Breast epithelium (tissue), 4 donors: ENCODE data around the gene FAM168B. TPM values are rescaled to one million over a fixed set of nuclear protein-coding genes. Genes with fewer than 3 reads are reported as not detected.

Source experiments
- DNase-seq, 2 donors: peaks; one replicate each; pipeline ENCODE4 v3.0.0-alpha.2; 2019; ENCODE audit warnings: low spot score in 2 of 2
- H3K27ac ChIP-seq, 2 donors: fragments of 200-600 bp; sonication (generic) in 1 of 2; one replicate each; pipeline ENCODE4 v1.5.1; 2016 to 2019; ENCODE audit warnings: mild to moderate bottlenecking in 1 of 2
- H3K27me3 ChIP-seq, 2 donors: fragments of 200-600 bp; sonication (generic) in 1 of 2; one replicate each; pipeline versions ENCODE4 v1.5.1 to v1.6.0; 2017 to 2019; ENCODE audit warnings: control low read depth in 1 of 2, mild to moderate bottlenecking in 1 of 2
- H3K36me3 ChIP-seq: fragments of 200-600 bp; one replicate; pipeline ENCODE4 v1.5.1; 2019
- H3K4me1 ChIP-seq, 2 donors: fragments of 200-600 bp; sonication (generic); one replicate each; pipeline ENCODE4 v1.5.1; 2016 to 2019; ENCODE audit warnings: control low read depth in 1 of 2
- H3K4me3 ChIP-seq, 3 donors: fragments of 200-600 bp; sonication (generic); 1 replicate in 2 of 3; 2 replicates in 1 of 3; pipeline ENCODE4 v1.5.1; 2016 to 2019; ENCODE audit warnings: mild to moderate bottlenecking in 3 of 3, moderate library complexity in 2 of 3
- H3K9me3 ChIP-seq, 2 donors: fragments of 200-600 bp; sonication (generic) in 1 of 2; one replicate each; pipeline ENCODE4 v1.5.1; 2016 to 2019; ENCODE audit warnings: control low read depth in 1 of 2
- CTCF ChIP-seq, 3 donors: fragments of 450-650 bp; IDR thresholded peaks; one replicate each; pipeline ENCODE4 v1.5.1; 2016 to 2017; ENCODE audit warnings: antibody characterized with exemption in 3 of 3, mild to moderate bottlenecking in 3 of 3, moderate library complexity in 3 of 3
- POLR2A ChIP-seq: fragments of 450-650 bp; IDR thresholded peaks from one replicate; pipeline ENCODE4 v1.6.1; 2016; ENCODE audit warnings: antibody characterized with exemption, mild to moderate bottlenecking, moderate library complexity
- POLR2AphosphoS5 ChIP-seq, 3 donors: sonication (generic); formaldehyde crosslinking; IDR thresholded peaks; one replicate each; pipeline ENCODE4 v1.6.1; 2017; ENCODE audit warnings: antibody characterized with exemption in 3 of 3
- intact Hi-C: fragments of 100-400 bp; cut with DNase I; formaldehyde crosslinking; loops from one replicate; pipeline ENCODE4 v1.15.1; 2023; ENCODE audit warnings: low total_unique reads
- total RNA-seq, 3 donors: library from RNA; depleted of rRNA; stranded (reverse); fragments of >200 nt; gene quantifications; one replicate each; pipeline ENCODE4 v1.1.0, GENCODE V29; 2016

Gene FAM168B
- total RNA-seq, 3 donors from 2014 or later: 69.2 to 122 (median 111) TPM

DNA sequence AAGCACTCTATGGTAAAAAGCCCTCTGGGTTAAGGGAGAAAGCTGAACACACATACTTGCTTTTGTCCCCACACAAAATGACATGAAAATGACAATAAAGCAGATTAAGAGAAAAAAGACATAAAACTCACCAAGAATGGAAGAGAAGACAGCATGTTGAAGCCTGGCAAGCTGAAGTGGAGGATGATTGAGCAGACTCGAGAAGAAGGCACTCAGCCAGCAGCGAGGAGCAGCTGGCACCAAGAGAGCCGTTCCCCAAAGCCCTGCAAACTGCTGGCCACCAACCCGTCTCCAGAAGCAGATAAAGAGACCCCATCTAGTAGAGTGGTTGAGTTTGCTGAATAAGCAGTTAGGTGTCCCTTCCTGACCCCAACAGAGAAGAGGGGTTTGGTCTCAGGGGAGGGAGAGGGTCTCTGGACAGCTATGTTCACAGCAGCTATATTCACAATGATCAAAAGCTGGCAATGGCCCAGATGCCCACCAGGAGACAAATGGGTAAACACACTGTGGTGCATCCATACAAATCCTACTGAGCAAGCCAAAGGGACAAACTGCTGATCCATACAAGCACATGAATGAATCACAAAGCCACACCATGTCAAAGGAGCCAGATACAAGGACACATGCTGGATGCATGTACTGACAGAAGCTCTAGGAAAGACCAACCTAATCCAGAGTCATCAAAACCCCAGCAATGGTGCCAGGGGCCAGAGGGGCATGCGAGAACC is 36.9 kb downstream of the FAM168B start:
- no peak for TF ChIP-seq POLR2AphosphoS5 (IDR thresholded peaks at IDR 0.05)
- no peak for TF ChIP-seq CTCF (IDR thresholded peaks at IDR 0.05)
- no peak for TF ChIP-seq POLR2A
- Histone ChIP-seq H3K9me3 (no peaks in the 10 kb centered on the region), H3K36me3 (peaks cover 4% of the 10 kb centered on the region), H3K27ac (no peak overlapping the region), H3K4me1 (no peaks in the 10 kb centered on the region), H3K4me3 (no peak overlapping the region), H3K27me3 (no peaks in the 10 kb centered on the region)
- no peak for DNase-seq
- intact Hi-C loops: no loop called here

DNA sequence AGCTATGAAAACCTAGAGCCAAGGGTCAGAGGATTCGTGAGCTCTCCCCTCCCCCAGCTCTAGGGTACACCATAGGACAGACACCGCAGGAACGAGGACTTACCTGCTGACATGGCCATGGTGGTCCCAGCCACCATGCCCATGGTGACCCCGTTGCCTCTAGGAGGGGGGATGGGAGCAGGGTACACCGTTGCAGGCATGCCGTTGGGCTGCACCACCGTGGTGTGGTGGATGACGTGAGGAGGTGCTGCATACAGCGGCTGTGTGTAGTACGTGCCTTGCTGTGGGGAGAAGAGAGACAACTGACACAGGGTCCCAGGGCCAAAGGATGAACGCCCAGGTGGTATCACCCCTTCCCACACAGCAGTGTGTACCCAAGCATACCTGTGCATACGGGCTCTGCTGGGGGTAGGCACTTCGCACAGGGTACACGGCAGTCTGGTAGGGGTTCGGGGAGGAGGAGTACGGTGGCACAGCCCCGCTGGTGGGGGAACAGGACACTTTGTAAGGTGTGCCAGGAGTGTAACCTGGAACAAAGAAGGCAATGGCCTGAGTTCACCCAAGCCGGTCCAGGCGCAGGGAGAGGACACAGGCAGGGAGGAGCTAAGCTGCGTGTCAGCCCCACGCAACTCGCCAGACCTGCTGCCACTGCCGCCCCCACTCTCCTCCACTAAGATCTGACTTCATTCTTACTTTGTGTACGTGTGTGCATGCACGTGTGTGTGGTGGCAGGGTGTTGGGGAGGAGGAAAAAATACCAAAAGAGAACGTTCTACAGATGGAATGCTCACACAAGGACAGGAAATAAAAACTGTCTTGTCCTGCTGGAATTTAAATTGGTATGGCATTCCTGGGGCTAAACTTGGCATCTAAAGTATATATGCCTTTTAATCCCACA is 37.8 kb downstream of the FAM168B start:
- H3K36me3 ChIP-seq: peaks cover 4% of the 10 kb centered on the region
- peak overlapping the region in 1 of 2 donors; percentile 21 for H3K27ac ChIP-seq
- intact Hi-C loops: no loop called here

DNA sequence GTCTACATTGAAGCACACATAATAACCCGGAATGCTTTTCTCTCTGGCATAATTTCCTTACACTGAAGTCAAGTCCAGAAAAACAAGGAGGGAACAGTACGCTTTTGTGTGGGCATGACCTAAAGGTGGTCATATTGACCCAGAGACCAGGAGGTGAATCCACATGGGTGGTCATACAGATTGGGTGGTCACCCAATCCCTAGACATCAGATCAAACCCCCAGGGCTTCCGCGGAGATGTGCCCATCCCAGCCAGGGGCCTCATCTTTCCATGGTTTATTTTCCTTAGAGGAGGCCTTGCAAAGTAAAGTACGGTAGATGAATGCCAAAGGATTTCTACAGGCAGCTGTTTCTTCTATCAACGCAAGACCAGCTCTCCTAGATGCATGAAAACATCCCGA is 38.8 kb downstream of the FAM168B start:
- Histone ChIP-seq H3K9me3 (no peaks in the 10 kb centered on the region), H3K36me3 (peaks cover 4% of the 10 kb centered on the region), H3K4me3 (no peak overlapping the region), H3K4me1 (no peaks in the 10 kb centered on the region), H3K27ac (no peak overlapping the region), H3K27me3 (no peaks in the 10 kb centered on the region)
- no peak for TF ChIP-seq POLR2AphosphoS5 (IDR thresholded peaks at IDR 0.05)
- TF ChIP-seq POLR2A: no peak
- TF ChIP-seq CTCF (IDR thresholded peaks at IDR 0.05): no peak
- DNase-seq: no peak
- intact Hi-C loops: no loop called here

More for the DNA sequence above, 37.8 kb downstream of the FAM168B start:
- no peak overlapping the region for H3K4me3 ChIP-seq
- no peak for TF ChIP-seq POLR2A
- TF ChIP-seq POLR2AphosphoS5 (IDR thresholded peaks at IDR 0.05): no peak
- TF ChIP-seq CTCF (IDR thresholded peaks at IDR 0.05): no peak
- no peaks in the 10 kb centered on the region for H3K9me3 ChIP-seq
- H3K27me3 ChIP-seq: no peaks in the 10 kb centered on the region
- no peaks in the 10 kb centered on the region for H3K4me1 ChIP-seq
- no peak for DNase-seq

DNA sequence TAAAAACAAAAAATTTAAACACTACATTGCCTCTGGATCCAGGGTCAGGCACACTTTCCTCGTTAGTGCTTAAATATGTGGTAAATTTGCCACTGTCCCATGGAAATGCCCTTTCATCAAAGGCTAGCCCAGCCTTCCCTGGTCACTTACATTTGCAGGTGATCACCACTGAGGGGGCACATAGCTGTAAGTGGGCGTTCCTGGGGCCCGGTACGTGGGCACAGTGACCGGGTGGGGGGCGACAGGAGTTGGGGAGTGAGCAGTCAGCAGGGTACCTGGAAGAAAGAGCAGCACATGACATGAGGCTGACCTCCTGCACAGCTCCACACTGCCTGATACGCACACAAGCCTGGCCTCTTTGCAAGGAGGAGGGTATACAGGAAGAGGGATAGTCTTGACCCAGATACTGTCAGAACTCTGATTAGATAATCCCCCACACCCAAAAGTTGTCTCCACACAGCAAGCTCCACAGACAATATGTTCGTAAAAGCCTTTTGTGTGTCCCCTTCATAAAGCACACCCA is 40.5 kb downstream of the FAM168B start:
- Histone ChIP-seq H3K36me3 (peaks cover 4% of the 10 kb centered on the region), H3K4me1 (no peaks in the 10 kb centered on the region), H3K4me3 (no peak overlapping the region), H3K27ac (no peak overlapping the region), H3K9me3 (no peaks in the 10 kb centered on the region), H3K27me3 (no peaks in the 10 kb centered on the region)
- no peak for DNase-seq
- intact Hi-C loops: no loop called here
- TF ChIP-seq POLR2A (no peak), CTCF (IDR thresholded peaks at IDR 0.05) (no peak), POLR2AphosphoS5 (IDR thresholded peaks at IDR 0.05) (no peak)

- no peak overlapping the region for H3K27ac ChIP-seq
- H3K4me1 ChIP-seq: no peaks in the 10 kb centered on the region
- H3K36me3 ChIP-seq: peaks cover 4% of the 10 kb centered on the region
- DNase-seq: no peak
- H3K4me3 ChIP-seq: no peak overlapping the region
- H3K27me3 ChIP-seq: no peaks in the 10 kb centered on the region
- intact Hi-C loops: no loop called here
- TF ChIP-seq POLR2AphosphoS5 (IDR thresholded peaks at IDR 0.05) (no peak), CTCF (IDR thresholded peaks at IDR 0.05) (no peak), POLR2A (no peak)
- no peaks in the 10 kb centered on the region for H3K9me3 ChIP-seq
Measured at GRCh38 chr2:131050896-131051295, 42.4 kb downstream of the FAM168B start.
